Measurements from ENCODE around the gene SIM2.

Gene SIM2

GRCh38 chr21:36796070-36796469 lies 97.2 kb downstream of the SIM2 start:
- TF ChIP-seq CTCF (IDR thresholded peaks at IDR 0.05; ENCODE audit: insufficient read depth, low read length, missing control alignments): no peak
- no peak overlapping the region for H3K4me3 ChIP-seq (ENCODE audit: low read depth, low read length)
- CTCF ChIA-PET: interaction anchor here (0.6 to 1.0 kb wide), 2 partner anchors 10 to 152 kb away, joined by 3 read pairs; no protein-coding TSS in a partner anchor
- no peak for DNase-seq (ENCODE audit: low read depth, low spot score)
- POLR2A ChIA-PET: no interaction called here

- CTCF ChIA-PET: no interaction called here
- POLR2A ChIA-PET: no interaction called here
- no peak for TF ChIP-seq CTCF (IDR thresholded peaks at IDR 0.05; ENCODE audit: insufficient read depth, low read length, missing control alignments)
- no peak overlapping the region for H3K4me3 ChIP-seq (ENCODE audit: low read depth, low read length)
- DNase-seq (ENCODE audit: low read depth, low spot score): no peak
Observed at GRCh38 chr21:36798491-36798890, 99.6 kb downstream of the SIM2 start.
